GM19023 (cell line): Measurements from ENCODE around the gene TUBA4A.

ENCODE experiments used
- ATAC-seq: cut with Tn5 transposase; IDR thresholded peaks from one replicate; pipeline ENCODE4 v1.9.1; 2021; ENCODE audit warnings: mild to moderate bottlenecking, moderate library complexity; ENCODE audit not compliant: unreplicated experiment

Gene TUBA4A

GRCh38 chr2:219253753-219254589, at the start of gene TUBA4A:
TSS of gene TUBA4A (minus strand) at chr2:219253918. CDS start at chr2:219253858, 60 bp downstream.
- peak; percentile 51 for ATAC-seq

GRCh38 chr2:219302412-219302968, 48.8 kb upstream of the TUBA4A start:
- no peak for ATAC-seq

GRCh38 chr2:219300022-219300421, 46.3 kb upstream of the TUBA4A start:
- no peak for ATAC-seq

- ATAC-seq, result no peak
Observed at GRCh38 chr2:219299372-219299760, 45.6 kb upstream of the TUBA4A start.

- peak; percentile 51 for ATAC-seq
Observed at GRCh38 chr2:219298759-219299371, 45.1 kb upstream of the TUBA4A start.

- ATAC-seq, result no peak
Observed at GRCh38 chr2:219297766-219298456, 44.2 kb upstream of the TUBA4A start.

GRCh38 chr2:219296631-219297391, 43.1 kb upstream of the TUBA4A start:
- ATAC-seq, result no peak

GRCh38 chr2:219296142-219296541, 42.4 kb upstream of the TUBA4A start:
- no peak for ATAC-seq

GRCh38 chr2:219294356-219295351, 40.9 kb upstream of the TUBA4A start:
- peak; percentile 85 for ATAC-seq

- ATAC-seq, result no peak
Observed at GRCh38 chr2:219293736-219294231, 40.1 kb upstream of the TUBA4A start.

GRCh38 chr2:219292616-219293015, 38.9 kb upstream of the TUBA4A start:
- ATAC-seq, result no peak

- ATAC-seq, result no peak
Observed at GRCh38 chr2:219291910-219292490, 38.3 kb upstream of the TUBA4A start.

GRCh38 chr2:219291394-219291793, 37.7 kb upstream of the TUBA4A start:
- ATAC-seq, result no peak

- no peak for ATAC-seq
Observed at GRCh38 chr2:219290381-219291171, 36.9 kb upstream of the TUBA4A start.

- ATAC-seq, result no peak
Observed at GRCh38 chr2:219289537-219290361, 36.0 kb upstream of the TUBA4A start.

- no peak for ATAC-seq
Observed at GRCh38 chr2:219289195-219289536, 35.4 kb upstream of the TUBA4A start.

- no peak for ATAC-seq
Observed at GRCh38 chr2:219287580-219288265, 34.0 kb upstream of the TUBA4A start.
